H1 (cell line): Measurements from ENCODE around the gene TBC1D2. TPM values are rescaled to one million over a fixed set of nuclear protein-coding genes. Genes with fewer than 3 reads are reported as not detected.

ENCODE experiments used
- CTCF ChIA-PET: fragments of 300-600 bp; sonication (Branson Sonifier 250); formaldehyde crosslinking; loops from one replicate; lab custom pipeline; 2021; ENCODE audit not compliant: partially characterized antibody; lab: Charles Lee
- POLR2A ChIA-PET: fragments of 300-600 bp; sonication (Branson Sonifier 250); formaldehyde crosslinking; loops from one replicate; lab custom pipeline; 2021; ENCODE audit warnings: inconsistent platforms; ENCODE audit not compliant: partially characterized antibody; lab: Charles Lee
- DNase-seq, 2 experiments: peaks; one replicate each; pipeline versions ENCODE4 v3.0.0 to v3.0.0-alpha.2; 2010 to 2022; ENCODE audit warnings: low spot score in 2 of 2, low read depth in 1 of 2, mixed read lengths in 1 of 2
- FAIRE-seq: peaks from 2 replicates; lab custom pipeline; 2011; peaks lifted over from hg19 to GRCh38; lab: Jason Lieb, UNC
- H2AFZ ChIP-seq: 2 replicates; pipeline ENCODE4 v1.8.1; 2012; ENCODE audit warnings: low read length, inconsistent platforms
- H2AK5ac ChIP-seq: 2 replicates; pipeline ENCODE4 v1.6.1; 2013; ENCODE audit warnings: low read depth, low read length
- H2BK120ac ChIP-seq: replicated peaks from 2 replicates; pipeline ENCODE3; 2013; ENCODE audit warnings: low read depth, low read length, inconsistent platforms
- H2BK12ac ChIP-seq: 2 replicates; pipeline ENCODE4 v1.6.1; 2013; ENCODE audit warnings: low read depth, low read length
- H2BK15ac ChIP-seq: 2 replicates; pipeline ENCODE4 v1.6.1; 2013; ENCODE audit warnings: low read length
- H2BK20ac ChIP-seq: 2 replicates; pipeline ENCODE4 v1.6.1; 2013; ENCODE audit warnings: low read length
- H2BK5ac ChIP-seq: 2 replicates; pipeline ENCODE4 v1.6.1; 2013; ENCODE audit warnings: low read depth, low read length
- H3K14ac ChIP-seq: 2 replicates; pipeline ENCODE4 v1.6.1; 2013; ENCODE audit warnings: inconsistent platforms; ENCODE audit not compliant: insufficient read length
- H3K18ac ChIP-seq: 2 replicates; pipeline ENCODE4 v1.6.1; 2013; ENCODE audit warnings: low read length; ENCODE audit errors: extremely low read depth
- H3K23ac ChIP-seq: 2 replicates; pipeline ENCODE4 v1.6.1; 2013; ENCODE audit warnings: inconsistent platforms; ENCODE audit not compliant: insufficient read length
- H3K23me2 ChIP-seq: 2 replicates; pipeline ENCODE4 v1.6.1; 2013; ENCODE audit warnings: low read depth, low read length
- H3K27ac ChIP-seq: 2 replicates; pipeline ENCODE4 v1.6.1; 2011; ENCODE audit warnings: low read depth, low read length, inconsistent platforms
- H3K27me3 ChIP-seq, 4 experiments: replicated peaks in 1 of 4; 1 replicate in 1 of 4; 2 replicates in 3 of 4; pipeline versions ENCODE4 v1.6.1 to v1.8.1; 2011 to 2013; ENCODE audit warnings: low read length in 3 of 4, mild to moderate bottlenecking in 3 of 4, inconsistent platforms in 2 of 4, mixed read lengths in 2 of 4, moderate library complexity in 1 of 4; ENCODE audit not compliant: control insufficient read depth in 3 of 4, insufficient read depth in 3 of 4; ENCODE audit errors: extremely low read depth in 1 of 4
- H3K36me3 ChIP-seq, 4 experiments: 2 replicates each; pipeline versions ENCODE4 v1.6.1 to v1.8.1; 2011 to 2013; ENCODE audit warnings: mild to moderate bottlenecking in 4 of 4, low read length in 3 of 4, moderate library complexity in 2 of 4, control low read depth in 1 of 4, inconsistent platforms in 1 of 4; ENCODE audit not compliant: insufficient read depth in 4 of 4, control insufficient read depth in 2 of 4
- H3K4ac ChIP-seq: replicated peaks from 2 replicates; pipeline ENCODE3; 2013; ENCODE audit warnings: low read length, low read depth, mixed read lengths, inconsistent platforms; ENCODE audit not compliant: insufficient read length
- H3K4me1 ChIP-seq, 4 experiments: replicated peaks in 1 of 4; 1 replicate in 1 of 4; 2 replicates in 3 of 4; pipeline versions ENCODE4 v1.6.1 to v1.8.1; 2011 to 2013; ENCODE audit warnings: low read length in 3 of 4, inconsistent platforms in 2 of 4, mixed read lengths in 1 of 4; ENCODE audit not compliant: insufficient read depth in 4 of 4, control insufficient read depth in 3 of 4
- H3K4me2 ChIP-seq, 2 experiments: 2 replicates each; pipeline versions ENCODE4 v1.6.1 to v1.8.1; 2011 to 2013; ENCODE audit warnings: low read depth in 2 of 2, low read length in 2 of 2, control low read depth in 1 of 2, inconsistent platforms in 1 of 2, mild to moderate bottlenecking in 1 of 2; ENCODE audit not compliant: insufficient read depth in 1 of 2
- H3K4me3 ChIP-seq, 4 experiments: fragments of 200-600, 300-600 bp in 1 of 4; sonication (generic), shearing (Covaris generic), sonication (Bioruptor Twin) in 1 of 4; 2 replicates each; pipeline versions ENCODE4 v1.5.1 to v1.8.1; 2011 to 2016; ENCODE audit warnings: low read length in 4 of 4, low read depth in 3 of 4, control low read depth in 2 of 4, inconsistent platforms in 2 of 4, mild to moderate bottlenecking in 2 of 4, mixed read lengths in 1 of 4, moderate library complexity in 1 of 4; ENCODE audit not compliant: insufficient read depth in 2 of 4; ENCODE audit errors: extremely low read depth in 1 of 4
- H3K56ac ChIP-seq: replicated peaks from 2 replicates; pipeline ENCODE3; 2013; ENCODE audit warnings: low read depth, mild to moderate bottlenecking, mixed read lengths, low read length, inconsistent platforms; ENCODE audit not compliant: insufficient read length
- H3K79me1 ChIP-seq: 2 replicates; pipeline ENCODE4 v1.6.1; 2013; ENCODE audit warnings: low read depth, low read length, control low read depth
- H3K79me2 ChIP-seq, 2 experiments: 2 replicates each; pipeline versions ENCODE4 v1.6.1 to v1.8.1; 2012 to 2013; ENCODE audit warnings: low read length in 2 of 2, mild to moderate bottlenecking in 2 of 2, inconsistent platforms in 1 of 2; ENCODE audit not compliant: insufficient read depth in 2 of 2, control insufficient read depth in 1 of 2
- H3K9ac ChIP-seq, 4 experiments: replicated peaks in 1 of 4; 1 replicate in 1 of 4; 2 replicates in 3 of 4; pipeline versions ENCODE4 v1.6.1 to v1.8.1; 2011 to 2013; ENCODE audit warnings: low read depth in 3 of 4, low read length in 3 of 4, control low read depth in 2 of 4, mild to moderate bottlenecking in 2 of 4, moderate library complexity in 2 of 4, inconsistent platforms in 1 of 4; ENCODE audit errors: extremely low read depth in 1 of 4
- H3K9me3 ChIP-seq, 2 experiments: 2 replicates each; pipeline versions ENCODE4 v1.6.1 to v1.8.1; 2012 to 2013; ENCODE audit warnings: mild to moderate bottlenecking in 2 of 2, moderate library complexity in 2 of 2, control low read depth in 1 of 2, inconsistent platforms in 1 of 2, low read depth in 1 of 2, low read length in 1 of 2, mixed read lengths in 1 of 2; ENCODE audit not compliant: insufficient read depth in 2 of 2
- H4K20me1 ChIP-seq, 2 experiments: replicated peaks in 1 of 2; 2 replicates each; pipeline versions ENCODE3 to v1.8.1; 2011 to 2013; ENCODE audit warnings: inconsistent platforms in 2 of 2, low read length in 2 of 2, mild to moderate bottlenecking in 1 of 2; ENCODE audit not compliant: insufficient read depth in 2 of 2, control insufficient read depth in 1 of 2
- H4K5ac ChIP-seq: 2 replicates; pipeline ENCODE4 v1.6.1; 2013; ENCODE audit warnings: low read length, low read depth, mixed read lengths, inconsistent platforms; ENCODE audit not compliant: insufficient read length
- H4K8ac ChIP-seq: 2 replicates; pipeline ENCODE4 v1.8.0; 2013; ENCODE audit warnings: mild to moderate bottlenecking, moderate library complexity, low read length, inconsistent platforms; ENCODE audit not compliant: insufficient read depth; ENCODE audit errors: extremely low read depth
- H4K91ac ChIP-seq: replicated peaks from 2 replicates; pipeline ENCODE3; 2013; ENCODE audit warnings: low read length, mixed read lengths, inconsistent platforms; ENCODE audit not compliant: insufficient read length
- CBX5 ChIP-seq: fragments of 300-800, 300-1000 bp; sonication (generic); IDR thresholded peaks from 2 replicates; pipeline ENCODE4 v1.7.1; 2016; ENCODE audit warnings: antibody characterized with exemption, low read length, low read depth
- CHD2 ChIP-seq: IDR thresholded peaks from 2 replicates; pipeline ENCODE4 v1.6.1; 2012; ENCODE audit warnings: low read length, improper control_type of control experiment
- FOSL1 ChIP-seq: IDR thresholded peaks from 2 replicates; pipeline ENCODE4 v1.6.1; 2011; ENCODE audit warnings: mild to moderate bottlenecking, low read depth, low read length, moderate library complexity; ENCODE audit not compliant: insufficient read depth
- GABPA ChIP-seq: IDR thresholded peaks from 2 replicates; pipeline ENCODE4 v1.6.1; 2011; ENCODE audit warnings: mild to moderate bottlenecking, low read length, moderate library complexity, borderline replicate concordance; ENCODE audit not compliant: insufficient read depth
- KDM5A ChIP-seq: fragments of 200-600 bp; IDR thresholded peaks from 2 replicates; pipeline ENCODE4 v1.7.1; 2012; ENCODE audit warnings: mild to moderate bottlenecking, low read length, inconsistent platforms, mixed read lengths
- MAFK ChIP-seq: IDR thresholded peaks from 2 replicates; pipeline ENCODE4 v1.6.1; 2012; ENCODE audit warnings: low read depth, mild to moderate bottlenecking, improper control_type of control experiment, low read length
- RNF2 ChIP-seq: fragments of 200-900, 300-1000 bp; sonication (generic); IDR thresholded peaks from 2 replicates; pipeline ENCODE4 v1.7.1; 2016; ENCODE audit warnings: borderline replicate concordance, low read depth, mild to moderate bottlenecking, antibody characterized with exemption, low read length; ENCODE audit not compliant: poor library complexity, severe bottlenecking; ENCODE audit errors: missing control alignments
- SIX5 ChIP-seq: IDR thresholded peaks from 2 replicates; pipeline ENCODE4 v1.6.1; 2011; ENCODE audit warnings: mild to moderate bottlenecking, low read depth, low read length
- TAF1 ChIP-seq: IDR thresholded peaks from 2 replicates; pipeline ENCODE4 v1.6.1; 2011; ENCODE audit warnings: mild to moderate bottlenecking, low read depth, low read length
- TEAD4 ChIP-seq: IDR thresholded peaks from 2 replicates; pipeline ENCODE4 v1.6.1; 2012; ENCODE audit warnings: low read depth, low read length, inconsistent platforms, mixed read lengths
- WGBS, 2 experiments: shearing (Covaris generic) in 1 of 2; methylation state at CpG; one replicate each; pipeline versions ENCODE4 v1.1.6 to v1.1.7; 2013 to 2015; ENCODE audit warnings: low lambda C conversion rate in 2 of 2, mixed read lengths in 2 of 2, inconsistent platforms in 1 of 2, low coverage in 1 of 2, missing lambda C conversion rate in 1 of 2; ENCODE audit not compliant: insufficient replicate concordance in 2 of 2, insufficient coverage in 1 of 2, insufficient read length in 1 of 2; ENCODE audit errors: extremely low coverage in 1 of 2, missing lambda C conversion rate in 1 of 2; 5-methylcytosine and 5-hydroxymethylcytosine counted together
- polyA plus RNA-seq, 7 experiments: library from polyadenylated mRNA; depleted of rRNA in 3 of 7; stranded (reverse) in 5 of 7; unstranded in 2 of 7; fragments of >200 nt in 5 of 7; fragments of 200-250 nt in 2 of 7; gene quantifications; 1 replicate in 5 of 7; 2 replicates in 1 of 7; 4 replicates in 1 of 7; pipeline versions ENCODE4 v1.2.1 to v1.2.3, GENCODE V29; 2011 to 2013; ENCODE audit warnings: missing spikeins in 2 of 7, mixed read lengths in 2 of 7
- total RNA-seq: library from RNA; stranded (reverse); fragmentation: NEBNext Ultra II Directional; extraction: Animal tissue kit (Norgen Biotek cat#: 25700); gene quantifications from 2 replicates; pipeline ENCODE4 v1.2.1, GENCODE V29; 2021
- TF ChIP-seq, protein P1 (sequence below): IDR thresholded peaks from 2 replicates; pipeline ENCODE4 v1.6.1; 2011; ENCODE audit warnings: low read depth, mild to moderate bottlenecking, low read length; ENCODE audit not compliant: insufficient read depth

Gene TBC1D2
- total and polyA plus RNA-seq, 2 of the 8 experiments (the other 6 are each of a cell fraction or from before 2014, with no cell fraction given) = 7.4 TPM

DNA sequence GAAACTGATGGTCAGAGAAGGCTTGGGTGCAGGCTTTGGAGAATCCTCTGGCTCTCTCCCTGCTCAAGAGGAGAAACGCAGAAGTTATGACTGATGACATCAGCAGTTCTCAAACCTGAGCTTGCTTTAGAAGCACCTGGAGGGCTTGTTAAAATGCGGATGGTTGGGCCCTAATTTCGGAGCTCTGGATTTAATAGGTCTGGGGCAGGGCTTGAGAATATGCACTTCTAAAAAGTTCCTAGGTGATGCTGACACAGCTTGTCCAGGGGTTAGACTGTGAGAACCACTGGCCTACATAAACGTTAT is 26.4 kb downstream of the TBC1D2 start:
- no peaks in the 10 kb centered on the region for H3K79me2 ChIP-seq
- no peaks in the 10 kb centered on the region for H3K4me1 ChIP-seq
- no peak overlapping the region for H3K23ac ChIP-seq
- no peak overlapping the region for H2AK5ac ChIP-seq
- no peak overlapping the region for H3K14ac ChIP-seq
- 94% methylated on average over 4 of the region's 4 CpGs; no CpG with 5 or more reads in 1 of the 2 experiments for WGBS, 2 experiments
- no peak overlapping the region for H4K91ac ChIP-seq
- CTCF ChIA-PET = interaction anchor here (0.6 to 3.5 kb wide), 6 partner anchors 12 to 177 kb away, joined by 4 to 18 read pairs (median 6); partner anchors contain the start of gene TRIM14
- no peak overlapping the region for H3K9ac ChIP-seq
- H3K9me3 ChIP-seq = no peaks in the 10 kb centered on the region
- TF ChIP-seq CBX5 (no peak), CHD2 (no peak), MAFK (no peak), RNF2 (no peak), SIX5 (no peak), TAF1 (no peak), FOSL1 (no peak), GABPA (no peak), KDM5A (no peak), TEAD4 (no peak)
- TF ChIP-seq, protein P1, sequence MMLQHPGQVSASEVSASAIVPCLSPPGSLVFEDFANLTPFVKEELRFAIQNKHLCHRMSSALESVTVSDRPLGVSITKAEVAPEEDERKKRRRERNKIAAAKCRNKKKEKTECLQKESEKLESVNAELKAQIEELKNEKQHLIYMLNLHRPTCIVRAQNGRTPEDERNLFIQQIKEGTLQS = no peak
- TF ChIP-seq, all 59 proteins: peak for 0
- Histone ChIP-seq H2BK20ac (no peak overlapping the region), H3K23me2 (no peaks in the 10 kb centered on the region), H3K79me1 (no peaks in the 10 kb centered on the region), H3K4me3 (no peak overlapping the region), H3K56ac (no peak overlapping the region), H3K27me3 (no peaks in the 10 kb centered on the region), H2BK120ac (no peak overlapping the region), H3K36me3 (peaks cover 2 to 19% (median 3%) of the 10 kb centered on the region in 4 experiments; a peak in 4 of 8 replicates), H2BK15ac (no peak overlapping the region), H2AFZ (no peak overlapping the region), H2BK5ac (no peak overlapping the region), H4K20me1 (no peaks in the 10 kb centered on the region), H3K27ac (no peak overlapping the region), H3K4me2 (no peak overlapping the region), H4K5ac (no peak overlapping the region), H3K4ac (no peak overlapping the region), H3K18ac (no peak overlapping the region), H4K8ac (no peak overlapping the region), H2BK12ac (no peak overlapping the region)
- DNase-seq = no peak
- POLR2A ChIA-PET = interaction anchor here (1.2 to 1.4 kb wide), 2 partner anchors 11 to 19 kb away, joined by 4 to 5 read pairs; no protein-coding TSS in a partner anchor
- no peak for FAIRE-seq
